Activated naive CD8-positive, alpha-beta T cell treated with anti-CD3 and anti-CD28 coated beads, Interleukin-2, amount 10 ng/mL, durations not matched to agents 7 days and 5 days (primary cell): ENCODE data around the gene CD1B. TPM values are rescaled to one million over a fixed set of nuclear protein-coding genes. Genes with fewer than 3 reads are reported as not detected.
"Not testable (repeated sequence)": the region's sequence is repeated elsewhere in the genome, so short reads cannot be mapped to it uniquely, and the experiment has no call there.

Experiments used
- ATAC-seq: fragments of 150-1000 bp; cut with Tn5 transposase; one replicate; pipeline ENCODE4 v1.10.0; 2021; ENCODE audit warnings: low read depth, moderate library complexity
- POLR2A ChIA-PET: fragments of 350-600 bp; sonication (Branson Sonifier 250); formaldehyde crosslinking; loops from one replicate; lab custom pipeline; 2021; ENCODE audit warnings: antibody characterized with exemption; lab: Charles Lee
- DNase-seq: peaks from one replicate; pipeline ENCODE4 v3.0.0; 2021
- H3K27ac Mint-ChIP-seq: one replicate; pipeline ENCODE4 v1.8.0; 2022; ENCODE audit warnings: mild to moderate bottlenecking, mixed read lengths
- H3K27me3 Mint-ChIP-seq: one replicate; pipeline ENCODE4 v1.8.0; 2022; ENCODE audit warnings: mild to moderate bottlenecking, moderate library complexity, mixed read lengths
- H3K36me3 Mint-ChIP-seq: one replicate; pipeline ENCODE4 v1.8.0; 2021; ENCODE audit warnings: mild to moderate bottlenecking, mixed read lengths
- H3K4me1 Mint-ChIP-seq: one replicate; pipeline ENCODE4 v1.8.0; 2021; ENCODE audit warnings: mixed read lengths
- H3K4me3 Mint-ChIP-seq: one replicate; pipeline ENCODE4 v1.8.0; 2022; ENCODE audit warnings: mild to moderate bottlenecking, moderate library complexity, mixed read lengths
- H3K9me3 Mint-ChIP-seq: one replicate; pipeline ENCODE4 v1.8.0; 2021; ENCODE audit warnings: mixed read lengths
- total RNA-seq, 2 experiments: library from RNA; stranded (reverse); gene quantifications; one replicate each; pipeline ENCODE4 v1.2.3, GENCODE V29; 2021

Gene CD1B
- total RNA-seq, 2 experiments from 2014 or later = not detected

- H3K4me1 Mint-ChIP-seq = no peaks in the 10 kb centered on the region
- peaks cover 6% of the 10 kb centered on the region for H3K27me3 Mint-ChIP-seq
- H3K9me3 Mint-ChIP-seq = peaks cover 7% of the 10 kb centered on the region
- no peaks in the 10 kb centered on the region for H3K36me3 Mint-ChIP-seq
- DNase-seq (no peak), ATAC-seq (no peak)
- H3K27ac Mint-ChIP-seq = no peak overlapping the region
- POLR2A ChIA-PET = no interaction called here
- H3K4me3 Mint-ChIP-seq = no peak overlapping the region
These were observed 35.5 kb downstream of the CD1B start for GRCh38 chr1:158295791-158296190.

GRCh38 chr1:158290321-158290844, 40.9 kb downstream of the CD1B start:
- POLR2A ChIA-PET = no interaction called here
- H3K27ac Mint-ChIP-seq = no peak overlapping the region
- no peaks in the 10 kb centered on the region for H3K9me3 Mint-ChIP-seq
- H3K36me3 Mint-ChIP-seq = no peaks in the 10 kb centered on the region
- no peak for ATAC-seq
- no peak for DNase-seq
- H3K4me3 Mint-ChIP-seq = no peak overlapping the region
- peaks cover 4% of the 10 kb centered on the region for H3K27me3 Mint-ChIP-seq
- peaks cover 12% of the 10 kb centered on the region for H3K4me1 Mint-ChIP-seq

DNA sequence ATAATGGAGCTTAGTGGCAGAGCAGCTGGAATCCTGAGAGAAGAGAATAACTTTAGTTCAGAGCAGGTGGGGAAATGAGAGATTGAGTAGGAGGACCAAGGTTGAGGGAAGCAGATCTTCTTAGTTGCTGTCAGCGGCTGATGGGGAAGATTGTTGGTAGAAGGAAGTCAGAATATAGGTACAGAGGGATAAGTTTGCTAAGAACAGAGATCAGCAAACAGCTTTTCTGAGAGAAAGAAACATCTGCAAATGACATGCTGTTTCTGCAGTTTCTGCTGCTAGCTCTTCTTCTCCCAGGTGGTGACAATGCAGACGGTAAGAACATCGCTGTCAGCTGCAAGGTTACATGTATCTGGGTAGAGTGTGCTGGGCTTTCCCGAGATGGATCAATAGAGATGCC, 41.5 kb downstream of the CD1B start, which contains the start of gene CD1C:
TSS of gene CD1C (plus strand) at position 113 of the 400 bp plus-strand sequence. CDS start at position 255, 142 bp downstream.
- Mint-ChIP-seq H3K36me3 (no peaks in the 10 kb centered on the region), H3K9me3 (no peaks in the 10 kb centered on the region), H3K4me3 (no peak within 1 kb of the TSS), H3K27ac (no peak within 1 kb of the TSS), H3K27me3 (peaks cover 4% of the 10 kb centered on the region), H3K4me1 (peaks cover 15% of the 10 kb centered on the region)
- POLR2A ChIA-PET = no interaction called here
- DNase-seq = no peak
- no peak for ATAC-seq

- no peaks in the 10 kb centered on the region for H3K9me3 Mint-ChIP-seq
These were observed 44.4 kb downstream of the CD1B start for GRCh38 chr1:158286941-158287346.

GRCh38 chr1:158286487-158286886, 44.8 kb downstream of the CD1B start:
- Mint-ChIP-seq H3K27me3 (peaks cover 7% of the 10 kb centered on the region), H3K9me3 (no peaks in the 10 kb centered on the region), H3K4me3 (no peak overlapping the region), H3K27ac (no peak overlapping the region), H3K36me3 (no peaks in the 10 kb centered on the region), H3K4me1 (peaks cover 15% of the 10 kb centered on the region)
- POLR2A ChIA-PET = no interaction called here
- ATAC-seq = no peak
- DNase-seq = no peak

More at GRCh38 chr1:158286941-158287346, 44.4 kb downstream of the CD1B start:
- ATAC-seq (no peak), DNase-seq (no peak)
- no peak overlapping the region for H3K4me3 Mint-ChIP-seq
- no peak overlapping the region for H3K27ac Mint-ChIP-seq
- POLR2A ChIA-PET = no interaction called here
- H3K4me1 Mint-ChIP-seq = peaks cover 15% of the 10 kb centered on the region
- no peaks in the 10 kb centered on the region for H3K36me3 Mint-ChIP-seq
- H3K27me3 Mint-ChIP-seq = peaks cover 7% of the 10 kb centered on the region

GRCh38 chr1:158285756-158286241, 45.5 kb downstream of the CD1B start:
- H3K27me3 Mint-ChIP-seq = peaks cover 7% of the 10 kb centered on the region
- H3K4me1 Mint-ChIP-seq = peaks cover 15% of the 10 kb centered on the region
- H3K9me3 Mint-ChIP-seq = peaks cover 2% of the 10 kb centered on the region
- peak overlapping the region; percentile 71 for H3K27ac Mint-ChIP-seq
- no peaks in the 10 kb centered on the region for H3K36me3 Mint-ChIP-seq
- POLR2A ChIA-PET = no interaction called here
- ATAC-seq (peak; percentile 45), DNase-seq (no peak)
- H3K4me3 Mint-ChIP-seq = peak overlapping the region; percentile 62

DNA sequence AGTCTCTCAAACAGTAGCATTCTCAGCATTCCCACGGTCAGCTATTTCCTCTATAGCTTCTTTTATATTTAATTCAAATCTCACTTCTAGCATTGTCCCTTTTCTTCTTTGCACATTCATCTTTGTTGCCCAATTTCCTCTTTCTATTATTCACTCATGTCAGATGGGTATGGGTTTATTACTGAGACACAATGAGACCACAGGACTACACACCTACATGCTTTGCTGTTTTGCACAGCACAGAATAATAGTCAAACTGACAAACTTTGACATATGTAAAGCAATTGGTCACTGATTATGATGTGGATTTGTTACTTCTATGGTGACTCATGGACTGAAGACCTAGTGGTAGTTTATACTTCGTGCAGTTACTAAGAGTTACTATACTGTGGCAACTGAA, 47.4 kb downstream of the CD1B start:
- Mint-ChIP-seq H3K36me3 (no peaks in the 10 kb centered on the region), H3K9me3 (peaks cover 2% of the 10 kb centered on the region), H3K27ac (no peak overlapping the region), H3K4me3 (no peak overlapping the region), H3K4me1 (peaks cover 15% of the 10 kb centered on the region), H3K27me3 (peaks cover 7% of the 10 kb centered on the region)
- DNase-seq = no peak
- ATAC-seq = no peak
- POLR2A ChIA-PET = no interaction called here

DNA sequence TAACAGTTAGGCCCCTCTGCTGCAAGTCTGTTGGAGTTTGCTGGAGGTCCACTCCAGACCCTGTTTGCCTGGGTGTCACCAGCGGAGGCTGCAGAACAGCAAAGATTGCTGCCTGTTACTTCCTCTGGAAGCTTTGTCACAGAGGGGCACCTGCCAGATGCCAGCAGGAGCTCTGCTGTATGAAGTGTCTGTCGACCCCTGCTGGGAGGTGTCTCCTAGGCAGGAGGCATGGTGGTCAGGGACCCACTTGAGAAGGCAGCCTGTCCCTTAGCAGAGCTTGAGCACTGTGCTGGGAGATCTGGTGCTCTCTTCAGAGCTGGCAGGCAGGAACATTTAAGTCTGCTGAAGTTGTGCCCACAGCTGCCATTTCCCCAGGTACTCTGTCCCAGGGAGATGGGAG, 48.9 kb downstream of the CD1B start:
- Mint-ChIP-seq H3K27me3 (peaks cover 11% of the 10 kb centered on the region), H3K4me1 (peaks cover 15% of the 10 kb centered on the region)
- H3K36me3 Mint-ChIP-seq, H3K4me3 Mint-ChIP-seq, POLR2A ChIA-PET, DNase-seq, H3K9me3 Mint-ChIP-seq, ATAC-seq, H3K27ac Mint-ChIP-seq: not testable (repeated sequence)

Other genes with a start within 250 kb of the CD1B start
- gene CD1D, start 150.6 kb downstream of the CD1B start, total RNA-seq = not detected
- under 1 TPM in 1 of 2 experiments, not detected in 1; 0.20 TPM for gene CD1A, start 77.1 kb downstream of the CD1B start, total RNA-seq
- gene CD1C, start 41.6 kb downstream of the CD1B start, total RNA-seq = not detected
- gene CD1E, start 22.4 kb upstream of the CD1B start, total RNA-seq = not detected
- not detected for gene OR10T2, start 67.9 kb upstream of the CD1B start, total RNA-seq
- gene OR10K2, start 94.7 kb upstream of the CD1B start, total RNA-seq = not detected
- not detected for gene OR10K1, start 130.3 kb upstream of the CD1B start, total RNA-seq
- gene OR10R2, start 140.7 kb upstream of the CD1B start, total RNA-seq = not detected
- not detected for gene OR6Y1, start 222.9 kb upstream of the CD1B start, total RNA-seq
- not detected for gene OR6P1, start 239.0 kb upstream of the CD1B start, total RNA-seq
- gene OR10X1, start 248.4 kb upstream of the CD1B start, total RNA-seq = not detected